Measurements from ENCODE around the gene TRAK1. TPM values are rescaled to one million over a fixed set of nuclear protein-coding genes. Genes with fewer than 3 reads are reported as not detected.

The TRAK1 gene
- polyA plus RNA-seq, 1 donor (not counting 4 experiments of a cell fraction or from before 2014, with no cell fraction given), result 58.2 TPM

GRCh38 chr3:42195879-42196330, 104.7 kb downstream of the TRAK1 start:
- H3K4me1 ChIP-seq (ENCODE audit: control insufficient read depth, extremely low read depth, insufficient read depth, low read length), result no peaks in the 10 kb centered on the region
- no peak overlapping the region for H3K9ac ChIP-seq (ENCODE audit: control insufficient read depth, extremely low read depth, insufficient read depth, low read length)
- H3K9me3 ChIP-seq (ENCODE audit: control insufficient read depth, low read depth, low read length), result no peaks in the 10 kb centered on the region
- H3K4me3 ChIP-seq (ENCODE audit: control insufficient read depth in 2 of 3, extremely low read depth in 1 of 3, insufficient read depth in 2 of 3, low read depth in 1 of 3, low read length in 3 of 3), result no peak overlapping the region
- no peak overlapping the region for H3K27ac ChIP-seq (ENCODE audit: control insufficient read depth, insufficient read depth, low read length)
- peaks cover 2% of the 10 kb centered on the region for H3K9me1 ChIP-seq (ENCODE audit: control insufficient read depth, extremely low read depth, insufficient read depth, low read length)
- H2AFZ ChIP-seq (ENCODE audit: control insufficient read depth, low read length), result no peak overlapping the region
- dilution Hi-C loops (cut with MboI; ENCODE audit: extremely low pct_ligation_motif_present, low sequenced_read_pairs), result loop anchor here (10.0 kb wide), 1 partner anchor 71 kb away; no protein-coding TSS in a partner anchor
- DNase-seq (ENCODE audit: low read depth, low spot score) (no peak), FAIRE-seq (no peak)
- H4K20me1 ChIP-seq (ENCODE audit: control insufficient read depth, extremely low read depth, insufficient read depth, low read length), result peaks cover 10% of the 10 kb centered on the region
- no peaks in the 10 kb centered on the region for H3K27me3 ChIP-seq (ENCODE audit: control insufficient read depth, extremely low read depth, insufficient read depth, low read length)
- TF ChIP-seq CTCF (optimal IDR thresholded peaks at IDR 0.05 in 1 of 3, IDR thresholded peaks at IDR 0.05 in 1 of 3, conservative IDR thresholded peaks at IDR 0.05 in 1 of 3; ENCODE audit: extremely low read depth in 1 of 3, insufficient read depth in 2 of 3, low read length in 3 of 3), result no peak
- TF ChIP-seq EZH2 (IDR thresholded peaks at IDR 0.05; ENCODE audit: low read length), result no peak
- no peak overlapping the region for H3K4me2 ChIP-seq (ENCODE audit: control insufficient read depth, extremely low read depth, insufficient read depth, low read depth, low read length)
- H3K36me3 ChIP-seq (ENCODE audit: control insufficient read depth in 2 of 2, extremely low read depth in 1 of 2, insufficient read depth in 2 of 2, low read length in 2 of 2), result peaks cover 44 to 54% of the 10 kb centered on the region in 2 experiments
- H3K79me2 ChIP-seq (ENCODE audit: control insufficient read depth, insufficient read depth, low read length), result peaks cover 13% of the 10 kb centered on the region

GRCh38 chr3:42198709-42199108, 107.6 kb downstream of the TRAK1 start:
- TF ChIP-seq EZH2 (IDR thresholded peaks at IDR 0.05; ENCODE audit: low read length) (no peak), CTCF (optimal IDR thresholded peaks at IDR 0.05 in 1 of 3, IDR thresholded peaks at IDR 0.05 in 1 of 3, conservative IDR thresholded peaks at IDR 0.05 in 1 of 3; ENCODE audit: extremely low read depth in 1 of 3, insufficient read depth in 2 of 3, low read length in 3 of 3) (no peak)
- Histone ChIP-seq H3K27ac (ENCODE audit: control insufficient read depth, insufficient read depth, low read length) (no peak overlapping the region), H3K4me2 (ENCODE audit: control insufficient read depth, extremely low read depth, insufficient read depth, low read depth, low read length) (no peak overlapping the region), H3K4me1 (ENCODE audit: control insufficient read depth, extremely low read depth, insufficient read depth, low read length) (no peaks in the 10 kb centered on the region), H3K27me3 (ENCODE audit: control insufficient read depth, extremely low read depth, insufficient read depth, low read length) (no peaks in the 10 kb centered on the region), H3K9ac (ENCODE audit: control insufficient read depth, extremely low read depth, insufficient read depth, low read length) (no peak overlapping the region), H3K9me3 (ENCODE audit: control insufficient read depth, low read depth, low read length) (no peaks in the 10 kb centered on the region), H3K36me3 (ENCODE audit: control insufficient read depth in 2 of 2, extremely low read depth in 1 of 2, insufficient read depth in 2 of 2, low read length in 2 of 2) (peaks cover 45 to 52% of the 10 kb centered on the region in 2 experiments), H3K79me2 (ENCODE audit: control insufficient read depth, insufficient read depth, low read length) (no peaks in the 10 kb centered on the region), H2AFZ (ENCODE audit: control insufficient read depth, low read length) (no peak overlapping the region), H3K9me1 (ENCODE audit: control insufficient read depth, extremely low read depth, insufficient read depth, low read length) (peaks cover 2% of the 10 kb centered on the region), H4K20me1 (ENCODE audit: control insufficient read depth, extremely low read depth, insufficient read depth, low read length) (peaks cover 3% of the 10 kb centered on the region), H3K4me3 (ENCODE audit: control insufficient read depth in 2 of 3, extremely low read depth in 1 of 3, insufficient read depth in 2 of 3, low read depth in 1 of 3, low read length in 3 of 3) (no peak overlapping the region)
- FAIRE-seq, result no peak
- dilution Hi-C loops (cut with MboI; ENCODE audit: extremely low pct_ligation_motif_present, low sequenced_read_pairs), result loop anchor here (10.0 kb wide), 1 partner anchor 74 kb away; no protein-coding TSS in a partner anchor
- DNase-seq (ENCODE audit: low read depth, low spot score), result no peak
